ENCODE measurements around the gene UBALD1.

- TF ChIP-seq CTCF (conservative IDR thresholded peaks at IDR 0.05 in 1 of 2, IDR thresholded peaks at IDR 0.05 in 1 of 2; ENCODE audit: low read depth in 1 of 2, low read length in 2 of 2) (no peak), EZH2 (IDR thresholded peaks at IDR 0.05; ENCODE audit: low read length, missing control alignments) (no peak)
Measured at GRCh38 chr16:4663465-4663776, 48.7 kb upstream of the UBALD1 start.

Measured in fibroblast of lung (primary cell).